ENCODE measurements around the gene C4A. TPM values are rescaled to one million over a fixed set of nuclear protein-coding genes. Genes with fewer than 3 reads are reported as not detected.
A peak's percentile ranks its signal among the peaks of the same experiment; 100 is the strongest.
"Not testable (repeated sequence)": the region's sequence is repeated elsewhere in the genome, so short reads cannot be mapped to it uniquely, and the experiment has no call there.

The C4A gene
- total and polyA plus RNA-seq, 7 donors, result 3.0 to 13.2 (median 5.6) TPM

GRCh38 chr6:31972709-31973350 lies 9.0 kb upstream of the C4A start:
- H3K9me3 ChIP-seq, result no peaks in the 10 kb centered on the region
- ATAC-seq, result no peak
- peaks cover 19% of the 10 kb centered on the region for H3K4me1 ChIP-seq
- 4 to 6% (median 4%) methylated on average over 19 of the region's 19 CpGs for WGBS, 3 donors
- H3K36me3 ChIP-seq (ENCODE audit: insufficient read depth in 1 of 2, low read depth in 1 of 2), result peaks cover 0 to 34% of the 10 kb centered on the region in 2 donors
- peak overlapping the region; percentile 95 for H3K4me3 ChIP-seq
- no peak for DNase-seq
- no peak for TF ChIP-seq CTCF (IDR thresholded peaks at IDR 0.05)
- peak overlapping the region; percentile 96 for H3K27ac ChIP-seq
- intact Hi-C loops (cut with DNase I), result no loop called here
- H3K27me3 ChIP-seq (ENCODE audit: insufficient read depth in 3 of 3, low read length in 2 of 3), result no peaks in the 10 kb centered on the region

GRCh38 chr6:31976065-31976464 lies 5.8 kb upstream of the C4A start:
- intact Hi-C loops (cut with DNase I); ATAC-seq: not testable (repeated sequence)

GRCh38 chr6:31977816-31978431 lies 3.9 kb upstream of the C4A start:
- 93 to 96% (median 94%) methylated on average over 12 of the region's 12 CpGs for WGBS, 3 donors
- Histone ChIP-seq H3K4me1 (peaks cover 7% of the 10 kb centered on the region), H3K27ac (no peak overlapping the region), H3K36me3 (ENCODE audit: insufficient read depth in 1 of 2, low read depth in 1 of 2) (peaks cover 0 to 21% of the 10 kb centered on the region in 2 donors), H3K4me3 (no peak overlapping the region), H3K9me3 (no peaks in the 10 kb centered on the region), H3K27me3 (ENCODE audit: insufficient read depth in 3 of 3, low read length in 2 of 3) (no peaks in the 10 kb centered on the region)
- intact Hi-C loops (cut with DNase I), result no loop called here
- DNase-seq, result no peak
- no peak for TF ChIP-seq CTCF (IDR thresholded peaks at IDR 0.05)
- no peak for ATAC-seq

More at GRCh38 chr6:31976065-31976464, 5.8 kb upstream of the C4A start:
- not testable (repeated sequence) for H3K27me3 ChIP-seq (ENCODE audit: insufficient read depth in 3 of 3, low read length in 2 of 3); H3K9me3 ChIP-seq; H3K4me3 ChIP-seq; H3K27ac ChIP-seq
- Histone ChIP-seq H3K36me3 (ENCODE audit: insufficient read depth in 1 of 2, low read depth in 1 of 2) (peaks cover 0 to 21% of the 10 kb centered on the region in 2 donors), H3K4me1 (peaks cover 14% of the 10 kb centered on the region)
- peak in 1 of 2 donors; percentile 47 for DNase-seq
- WGBS, 3 donors, result 90 to 98% (median 97%) methylated on average over 5 to 28 of the region's 30 CpGs

GRCh38 chr6:31978831-31979230 lies 3.0 kb upstream of the C4A start:
- intact Hi-C loops (cut with DNase I), result no loop called here

More at GRCh38 chr6:31978831-31979230, 3.0 kb upstream of the C4A start:
- no peak for TF ChIP-seq CTCF (IDR thresholded peaks at IDR 0.05)
- DNase-seq (no peak), ATAC-seq (no peak)
- Histone ChIP-seq H3K36me3 (ENCODE audit: insufficient read depth in 1 of 2, low read depth in 1 of 2) (peaks cover 0 to 21% of the 10 kb centered on the region in 2 donors), H3K27me3 (ENCODE audit: insufficient read depth in 3 of 3, low read length in 2 of 3) (no peaks in the 10 kb centered on the region), H3K9me3 (no peaks in the 10 kb centered on the region), H3K27ac (no peak overlapping the region), H3K4me1 (no peaks in the 10 kb centered on the region), H3K4me3 (no peak overlapping the region)
- 81 to 96% (median 87%) methylated on average over 5 of the region's 5 CpGs for WGBS, 3 donors
